Right atrium auricular region (tissue), 2 donors: ENCODE results near the gene ARMH3. TPM values are rescaled to one million over a fixed set of nuclear protein-coding genes. Genes with fewer than 3 reads are reported as not detected.

ENCODE experiments used
- DNase-seq: peaks from one replicate; pipeline ENCODE4 v3.0.0-alpha.2; 2019; ENCODE audit warnings: low spot score
- H3K27ac ChIP-seq, 2 donors: fragments of 200-600 bp; sonication (generic); 1 replicate in 1 of 2; 2 replicates in 1 of 2; pipeline ENCODE4 v1.5.1; 2016 to 2019
- H3K27me3 ChIP-seq, 2 donors: fragments of 200-600 bp; sonication (generic); one replicate each; pipeline versions ENCODE4 v1.5.1 to v1.6.0; 2017 to 2019
- H3K36me3 ChIP-seq: fragments of 200-600 bp; sonication (generic); one replicate; pipeline ENCODE4 v1.5.1; 2016
- H3K4me1 ChIP-seq, 2 donors: fragments of 200-600 bp; sonication (generic); one replicate each; pipeline versions ENCODE4 v1.5.1 to v1.6.0; 2017 to 2019
- H3K4me3 ChIP-seq, 2 donors: fragments of 200-600 bp; sonication (generic); 1 replicate in 1 of 2; 2 replicates in 1 of 2; pipeline ENCODE4 v1.5.1; 2017 to 2019; ENCODE audit warnings: mild to moderate bottlenecking in 1 of 2, moderate library complexity in 1 of 2
- H3K9me3 ChIP-seq, 2 donors: fragments of 200-600 bp; sonication (generic); one replicate each; pipeline ENCODE4 v1.5.1; 2019
- total RNA-seq, 2 donors: library from RNA; depleted of rRNA; stranded (reverse); fragments of >200 nt; gene quantifications; one replicate each; pipeline ENCODE4 v1.1.0, GENCODE V29; 2016
- TF ChIP-seq, protein P1 (sequence below), 2 donors: fragments of 200-600 bp; sonication (generic); IDR thresholded peaks; one replicate each; pipeline ENCODE4 v1.5.1; 2019; ENCODE audit warnings: antibody characterized with exemption in 2 of 2

The ARMH3 gene
- total RNA-seq, 2 donors from 2014 or later = 25.4 to 28.5 TPM

DNA sequence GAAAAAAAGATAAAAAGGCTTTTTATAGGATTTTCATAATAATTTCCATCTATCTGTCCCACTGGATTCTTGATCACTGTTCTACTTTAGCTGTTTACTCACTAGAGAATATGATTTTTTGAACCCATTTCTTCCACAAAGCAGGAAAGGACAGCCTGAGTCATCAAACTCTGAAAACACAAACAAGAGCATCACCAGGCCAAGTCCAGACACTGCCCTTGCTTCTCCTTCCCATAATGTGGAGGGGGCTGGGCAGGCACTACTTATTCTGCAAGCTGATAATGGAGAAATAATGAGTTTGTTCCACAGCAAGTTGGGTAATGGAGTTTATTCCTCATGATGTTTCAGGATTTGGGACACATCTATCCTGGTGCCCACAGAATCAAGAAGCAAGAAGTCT is 199.3 kb downstream of the ARMH3 start:
- Histone ChIP-seq H3K9me3 (peaks cover 0 to 12% of the 10 kb centered on the region in 2 donors), H3K36me3 (no peaks in the 10 kb centered on the region), H3K4me1 (peaks cover 0 to 47% of the 10 kb centered on the region in 2 donors), H3K27me3 (no peaks in the 10 kb centered on the region), H3K4me3 (no peak overlapping the region), H3K27ac (peak overlapping the region; percentile 13 to 71)
- peak; percentile 52 for DNase-seq
- TF ChIP-seq, protein P1, sequence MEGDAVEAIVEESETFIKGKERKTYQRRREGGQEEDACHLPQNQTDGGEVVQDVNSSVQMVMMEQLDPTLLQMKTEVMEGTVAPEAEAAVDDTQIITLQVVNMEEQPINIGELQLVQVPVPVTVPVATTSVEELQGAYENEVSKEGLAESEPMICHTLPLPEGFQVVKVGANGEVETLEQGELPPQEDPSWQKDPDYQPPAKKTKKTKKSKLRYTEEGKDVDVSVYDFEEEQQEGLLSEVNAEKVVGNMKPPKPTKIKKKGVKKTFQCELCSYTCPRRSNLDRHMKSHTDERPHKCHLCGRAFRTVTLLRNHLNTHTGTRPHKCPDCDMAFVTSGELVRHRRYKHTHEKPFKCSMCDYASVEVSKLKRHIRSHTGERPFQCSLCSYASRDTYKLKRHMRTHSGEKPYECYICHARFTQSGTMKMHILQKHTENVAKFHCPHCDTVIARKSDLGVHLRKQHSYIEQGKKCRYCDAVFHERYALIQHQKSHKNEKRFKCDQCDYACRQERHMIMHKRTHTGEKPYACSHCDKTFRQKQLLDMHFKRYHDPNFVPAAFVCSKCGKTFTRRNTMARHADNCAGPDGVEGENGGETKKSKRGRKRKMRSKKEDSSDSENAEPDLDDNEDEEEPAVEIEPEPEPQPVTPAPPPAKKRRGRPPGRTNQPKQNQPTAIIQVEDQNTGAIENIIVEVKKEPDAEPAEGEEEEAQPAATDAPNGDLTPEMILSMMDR (IDR thresholded peaks at IDR 0.05) = no peak

DNA sequence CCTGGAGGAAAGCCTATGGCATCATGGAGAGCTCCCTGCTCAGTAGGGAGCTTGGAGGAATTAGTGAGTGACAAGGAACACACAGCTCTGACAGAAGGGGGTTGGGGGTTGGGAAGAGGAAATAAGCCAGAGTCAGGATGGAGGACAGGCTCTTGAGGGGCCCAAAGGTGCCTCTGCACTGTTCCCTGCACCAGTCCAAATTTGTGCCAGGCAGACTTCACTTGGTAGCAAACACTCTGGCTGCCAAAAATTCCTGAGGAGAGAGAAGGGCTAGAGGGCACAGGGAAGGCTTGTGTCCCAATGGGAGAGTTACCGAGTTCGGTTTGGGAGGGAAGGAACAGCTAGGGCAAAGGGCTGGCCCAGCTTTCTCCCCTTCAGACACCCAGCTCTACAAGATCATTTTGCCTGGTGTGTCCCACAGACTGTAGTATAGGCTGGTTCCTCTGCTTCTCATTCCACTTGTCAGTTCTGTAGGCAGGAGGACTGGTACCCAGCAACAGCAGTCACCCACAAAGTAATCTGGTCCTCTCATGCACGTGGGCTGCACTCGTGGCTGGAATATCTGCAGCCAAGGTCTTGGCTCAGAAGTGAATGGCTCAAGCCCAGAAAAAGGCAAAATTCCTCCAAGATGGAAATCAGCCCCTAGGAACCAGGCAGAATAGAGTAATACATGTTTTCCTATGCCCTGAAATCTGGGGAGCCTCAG is 204.4 kb downstream of the ARMH3 start:
- Histone ChIP-seq H3K27ac (peak overlapping the region; percentile 64 to 68), H3K27me3 (no peaks in the 10 kb centered on the region), H3K4me3 (no peak overlapping the region), H3K36me3 (peaks cover 10% of the 10 kb centered on the region), H3K4me1 (peaks cover 0 to 44% of the 10 kb centered on the region in 2 donors), H3K9me3 (no peaks in the 10 kb centered on the region)
- DNase-seq = peak; percentile 50
- TF ChIP-seq, protein P1 (IDR thresholded peaks at IDR 0.05) = no peak

DNA sequence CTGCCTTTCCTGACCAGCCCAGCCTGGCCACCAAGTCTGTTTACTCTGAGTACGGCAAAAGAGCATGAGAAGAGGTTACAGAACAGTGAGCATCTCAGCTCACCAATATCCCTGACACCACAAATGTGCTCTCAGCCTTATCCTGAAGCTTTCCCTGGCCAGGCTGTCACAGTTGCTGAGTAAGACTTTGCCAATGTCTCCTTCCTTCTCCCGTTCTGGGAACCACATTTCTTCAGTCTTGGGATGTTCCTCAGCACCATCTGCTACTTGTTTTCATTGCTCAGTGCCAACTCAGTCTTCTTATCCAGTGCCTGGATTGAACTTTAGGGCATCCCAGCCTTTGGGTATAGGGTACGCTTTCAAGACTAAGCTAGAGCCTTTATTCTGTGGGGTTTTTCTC is 205.2 kb downstream of the ARMH3 start:
- TF ChIP-seq, protein P1 (IDR thresholded peaks at IDR 0.05) = no peak
- H3K4me1 ChIP-seq = peaks cover 0 to 45% of the 10 kb centered on the region in 2 donors
- DNase-seq = peak; percentile 48

DNA sequence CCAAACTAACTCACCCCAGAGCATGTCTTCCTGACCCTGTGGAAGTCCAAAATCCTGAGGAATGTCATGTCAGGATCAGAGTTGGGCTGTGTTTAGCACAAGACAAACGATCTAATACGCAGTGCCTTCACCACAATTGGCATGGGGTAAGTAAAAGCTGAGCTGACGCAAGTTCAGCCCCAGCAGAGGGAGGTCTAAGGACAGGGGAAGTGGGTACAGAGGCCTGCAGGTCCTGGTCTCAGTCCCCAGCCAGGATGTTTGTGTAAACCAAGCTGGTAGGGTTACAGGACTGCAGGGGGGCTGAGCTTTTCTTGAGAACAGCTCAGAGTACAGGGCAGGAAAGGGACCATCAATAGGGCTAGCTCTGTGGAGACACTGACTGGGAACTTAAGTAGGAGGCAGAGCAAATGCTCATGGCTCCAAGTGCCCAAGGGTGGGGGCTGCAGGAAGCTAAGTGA is 207.1 kb downstream of the ARMH3 start:
- H3K36me3 ChIP-seq = peaks cover 11% of the 10 kb centered on the region
- peak; percentile 40 for DNase-seq
- H3K27ac ChIP-seq = no peak overlapping the region
- H3K9me3 ChIP-seq = no peaks in the 10 kb centered on the region
- no peak overlapping the region for H3K4me3 ChIP-seq
- TF ChIP-seq, protein P1 (IDR thresholded peaks at IDR 0.05) = no peak
- peaks cover 0 to 54% of the 10 kb centered on the region in 2 donors for H3K4me1 ChIP-seq
- no peaks in the 10 kb centered on the region for H3K27me3 ChIP-seq

More for the DNA sequence above, 205.2 kb downstream of the ARMH3 start:
- Histone ChIP-seq H3K9me3 (no peaks in the 10 kb centered on the region), H3K4me3 (no peak overlapping the region), H3K36me3 (peaks cover 11% of the 10 kb centered on the region), H3K27me3 (no peaks in the 10 kb centered on the region), H3K27ac (peak overlapping the region; percentile 64 to 68)

DNA sequence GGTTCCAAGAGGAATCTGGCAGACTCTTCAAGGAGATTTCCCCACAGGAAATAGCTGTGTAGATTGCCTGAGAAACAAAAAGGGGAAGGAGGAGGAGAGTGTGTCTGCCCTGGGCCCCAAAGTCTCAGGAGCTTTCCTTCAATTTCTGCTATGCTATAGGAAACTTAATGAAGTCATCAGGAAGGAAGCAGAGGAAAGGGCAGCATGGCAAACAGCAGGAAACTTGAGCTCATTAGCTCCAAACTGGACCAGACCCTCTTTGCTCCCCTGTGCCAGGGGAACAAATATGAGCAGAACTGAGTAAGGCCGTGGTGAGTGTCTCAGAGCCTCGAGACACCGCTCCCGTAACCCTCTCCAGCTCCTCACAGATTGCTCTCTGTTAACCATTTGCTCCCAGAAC is 207.6 kb downstream of the ARMH3 start:
- TF ChIP-seq, protein P1 (IDR thresholded peaks at IDR 0.05) = no peak

More for the DNA sequence above, 207.6 kb downstream of the ARMH3 start:
- Histone ChIP-seq H3K9me3 (no peaks in the 10 kb centered on the region), H3K4me3 (no peak overlapping the region), H3K36me3 (peaks cover 11% of the 10 kb centered on the region), H3K27me3 (no peaks in the 10 kb centered on the region), H3K4me1 (peaks cover 0 to 54% of the 10 kb centered on the region in 2 donors), H3K27ac (no peak overlapping the region)
- DNase-seq = no peak
